ENCODE measurements around the gene ADAM30.

GRCh38 chr1:119912963-119913362 is 16.6 kb upstream of the ADAM30 start:
- TF ChIP-seq POLR2AphosphoS5 (IDR thresholded peaks at IDR 0.05; ENCODE audit: low read depth, low read length) (no peak), POLR2A (IDR thresholded peaks at IDR 0.05; ENCODE audit: low read depth, low read length) (no peak), TAF1 (IDR thresholded peaks at IDR 0.05; ENCODE audit: low read depth, low read length) (no peak)

Measured in GM12891 (cell line).